H1 (cell line): ENCODE measurements around the gene LONRF2. TPM values are rescaled to one million over a fixed set of nuclear protein-coding genes. Genes with fewer than 3 reads are reported as not detected.

Experiments used
- CTCF ChIA-PET: fragments of 300-600 bp; sonication (Branson Sonifier 250); formaldehyde crosslinking; loops from one replicate; lab custom pipeline; 2021; ENCODE audit not compliant: partially characterized antibody; lab: Charles Lee
- POLR2A ChIA-PET: fragments of 300-600 bp; sonication (Branson Sonifier 250); formaldehyde crosslinking; loops from one replicate; lab custom pipeline; 2021; ENCODE audit warnings: inconsistent platforms; ENCODE audit not compliant: partially characterized antibody; lab: Charles Lee
- DNase-seq, 2 experiments: peaks; one replicate each; pipeline versions ENCODE4 v3.0.0 to v3.0.0-alpha.2; 2010 to 2022; ENCODE audit warnings: low spot score in 2 of 2, low read depth in 1 of 2, mixed read lengths in 1 of 2
- FAIRE-seq: peaks from 2 replicates; lab custom pipeline; 2011; peaks lifted over from hg19 to GRCh38; lab: Jason Lieb, UNC
- H2AFZ ChIP-seq: 2 replicates; pipeline ENCODE4 v1.8.1; 2012; ENCODE audit warnings: low read length, inconsistent platforms
- H2AK5ac ChIP-seq: 2 replicates; pipeline ENCODE4 v1.6.1; 2013; ENCODE audit warnings: low read depth, low read length
- H2BK120ac ChIP-seq: replicated peaks from 2 replicates; pipeline ENCODE3; 2013; ENCODE audit warnings: low read depth, low read length, inconsistent platforms
- H2BK12ac ChIP-seq: 2 replicates; pipeline ENCODE4 v1.6.1; 2013; ENCODE audit warnings: low read depth, low read length
- H2BK15ac ChIP-seq: 2 replicates; pipeline ENCODE4 v1.6.1; 2013; ENCODE audit warnings: low read length
- H2BK20ac ChIP-seq: 2 replicates; pipeline ENCODE4 v1.6.1; 2013; ENCODE audit warnings: low read length
- H2BK5ac ChIP-seq: 2 replicates; pipeline ENCODE4 v1.6.1; 2013; ENCODE audit warnings: low read depth, low read length
- H3K14ac ChIP-seq: 2 replicates; pipeline ENCODE4 v1.6.1; 2013; ENCODE audit warnings: inconsistent platforms; ENCODE audit not compliant: insufficient read length
- H3K18ac ChIP-seq: 2 replicates; pipeline ENCODE4 v1.6.1; 2013; ENCODE audit warnings: low read length; ENCODE audit errors: extremely low read depth
- H3K23ac ChIP-seq: 2 replicates; pipeline ENCODE4 v1.6.1; 2013; ENCODE audit warnings: inconsistent platforms; ENCODE audit not compliant: insufficient read length
- H3K23me2 ChIP-seq: 2 replicates; pipeline ENCODE4 v1.6.1; 2013; ENCODE audit warnings: low read depth, low read length
- H3K27ac ChIP-seq: 2 replicates; pipeline ENCODE4 v1.6.1; 2011; ENCODE audit warnings: low read depth, low read length, inconsistent platforms
- H3K27me3 ChIP-seq, 4 experiments: replicated peaks in 1 of 4; 1 replicate in 1 of 4; 2 replicates in 3 of 4; pipeline versions ENCODE4 v1.6.1 to v1.8.1; 2011 to 2013; ENCODE audit warnings: low read length in 3 of 4, mild to moderate bottlenecking in 3 of 4, inconsistent platforms in 2 of 4, mixed read lengths in 2 of 4, moderate library complexity in 1 of 4; ENCODE audit not compliant: control insufficient read depth in 3 of 4, insufficient read depth in 3 of 4; ENCODE audit errors: extremely low read depth in 1 of 4
- H3K36me3 ChIP-seq, 4 experiments: 2 replicates each; pipeline versions ENCODE4 v1.6.1 to v1.8.1; 2011 to 2013; ENCODE audit warnings: mild to moderate bottlenecking in 4 of 4, low read length in 3 of 4, moderate library complexity in 2 of 4, control low read depth in 1 of 4, inconsistent platforms in 1 of 4; ENCODE audit not compliant: insufficient read depth in 4 of 4, control insufficient read depth in 2 of 4
- H3K4ac ChIP-seq: replicated peaks from 2 replicates; pipeline ENCODE3; 2013; ENCODE audit warnings: low read length, low read depth, mixed read lengths, inconsistent platforms; ENCODE audit not compliant: insufficient read length
- H3K4me1 ChIP-seq, 4 experiments: replicated peaks in 1 of 4; 1 replicate in 1 of 4; 2 replicates in 3 of 4; pipeline versions ENCODE4 v1.6.1 to v1.8.1; 2011 to 2013; ENCODE audit warnings: low read length in 3 of 4, inconsistent platforms in 2 of 4, mixed read lengths in 1 of 4; ENCODE audit not compliant: insufficient read depth in 4 of 4, control insufficient read depth in 3 of 4
- H3K4me2 ChIP-seq, 2 experiments: 2 replicates each; pipeline versions ENCODE4 v1.6.1 to v1.8.1; 2011 to 2013; ENCODE audit warnings: low read depth in 2 of 2, low read length in 2 of 2, control low read depth in 1 of 2, inconsistent platforms in 1 of 2, mild to moderate bottlenecking in 1 of 2; ENCODE audit not compliant: insufficient read depth in 1 of 2
- H3K4me3 ChIP-seq, 4 experiments: fragments of 200-600, 300-600 bp in 1 of 4; sonication (generic), shearing (Covaris generic), sonication (Bioruptor Twin) in 1 of 4; 2 replicates each; pipeline versions ENCODE4 v1.5.1 to v1.8.1; 2011 to 2016; ENCODE audit warnings: low read length in 4 of 4, low read depth in 3 of 4, control low read depth in 2 of 4, inconsistent platforms in 2 of 4, mild to moderate bottlenecking in 2 of 4, mixed read lengths in 1 of 4, moderate library complexity in 1 of 4; ENCODE audit not compliant: insufficient read depth in 2 of 4; ENCODE audit errors: extremely low read depth in 1 of 4
- H3K56ac ChIP-seq: replicated peaks from 2 replicates; pipeline ENCODE3; 2013; ENCODE audit warnings: low read depth, mild to moderate bottlenecking, mixed read lengths, low read length, inconsistent platforms; ENCODE audit not compliant: insufficient read length
- H3K79me1 ChIP-seq: 2 replicates; pipeline ENCODE4 v1.6.1; 2013; ENCODE audit warnings: low read depth, low read length, control low read depth
- H3K79me2 ChIP-seq, 2 experiments: 2 replicates each; pipeline versions ENCODE4 v1.6.1 to v1.8.1; 2012 to 2013; ENCODE audit warnings: low read length in 2 of 2, mild to moderate bottlenecking in 2 of 2, inconsistent platforms in 1 of 2; ENCODE audit not compliant: insufficient read depth in 2 of 2, control insufficient read depth in 1 of 2
- H3K9ac ChIP-seq, 4 experiments: replicated peaks in 1 of 4; 1 replicate in 1 of 4; 2 replicates in 3 of 4; pipeline versions ENCODE4 v1.6.1 to v1.8.1; 2011 to 2013; ENCODE audit warnings: low read depth in 3 of 4, low read length in 3 of 4, control low read depth in 2 of 4, mild to moderate bottlenecking in 2 of 4, moderate library complexity in 2 of 4, inconsistent platforms in 1 of 4; ENCODE audit errors: extremely low read depth in 1 of 4
- H3K9me3 ChIP-seq, 2 experiments: 2 replicates each; pipeline versions ENCODE4 v1.6.1 to v1.8.1; 2012 to 2013; ENCODE audit warnings: mild to moderate bottlenecking in 2 of 2, moderate library complexity in 2 of 2, control low read depth in 1 of 2, inconsistent platforms in 1 of 2, low read depth in 1 of 2, low read length in 1 of 2, mixed read lengths in 1 of 2; ENCODE audit not compliant: insufficient read depth in 2 of 2
- H4K20me1 ChIP-seq, 2 experiments: replicated peaks in 1 of 2; 2 replicates each; pipeline versions ENCODE3 to v1.8.1; 2011 to 2013; ENCODE audit warnings: inconsistent platforms in 2 of 2, low read length in 2 of 2, mild to moderate bottlenecking in 1 of 2; ENCODE audit not compliant: insufficient read depth in 2 of 2, control insufficient read depth in 1 of 2
- H4K5ac ChIP-seq: 2 replicates; pipeline ENCODE4 v1.6.1; 2013; ENCODE audit warnings: low read length, low read depth, mixed read lengths, inconsistent platforms; ENCODE audit not compliant: insufficient read length
- H4K8ac ChIP-seq: 2 replicates; pipeline ENCODE4 v1.8.0; 2013; ENCODE audit warnings: mild to moderate bottlenecking, moderate library complexity, low read length, inconsistent platforms; ENCODE audit not compliant: insufficient read depth; ENCODE audit errors: extremely low read depth
- H4K91ac ChIP-seq: replicated peaks from 2 replicates; pipeline ENCODE3; 2013; ENCODE audit warnings: low read length, mixed read lengths, inconsistent platforms; ENCODE audit not compliant: insufficient read length
- CEBPB ChIP-seq: IDR thresholded peaks from 2 replicates; pipeline ENCODE4 v1.6.1; 2012; ENCODE audit warnings: low read depth, low read length
- CTBP2 ChIP-seq: IDR thresholded peaks from 2 replicates; pipeline ENCODE4 v1.7.0; 2011; ENCODE audit warnings: borderline replicate concordance, mild to moderate bottlenecking, moderate library complexity, mixed read lengths, low read length; ENCODE audit not compliant: insufficient read depth, insufficient read length
- WGBS, 2 experiments: shearing (Covaris generic) in 1 of 2; methylation state at CpG; one replicate each; pipeline versions ENCODE4 v1.1.6 to v1.1.7; 2013 to 2015; ENCODE audit warnings: low lambda C conversion rate in 2 of 2, mixed read lengths in 2 of 2, inconsistent platforms in 1 of 2, low coverage in 1 of 2, missing lambda C conversion rate in 1 of 2; ENCODE audit not compliant: insufficient replicate concordance in 2 of 2, insufficient coverage in 1 of 2, insufficient read length in 1 of 2; ENCODE audit errors: extremely low coverage in 1 of 2, missing lambda C conversion rate in 1 of 2; 5-methylcytosine and 5-hydroxymethylcytosine counted together
- polyA plus RNA-seq, 7 experiments: library from polyadenylated mRNA; depleted of rRNA in 3 of 7; stranded (reverse) in 5 of 7; unstranded in 2 of 7; fragments of >200 nt in 5 of 7; fragments of 200-250 nt in 2 of 7; gene quantifications; 1 replicate in 5 of 7; 2 replicates in 1 of 7; 4 replicates in 1 of 7; pipeline versions ENCODE4 v1.2.1 to v1.2.3, GENCODE V29; 2011 to 2013; ENCODE audit warnings: missing spikeins in 2 of 7, mixed read lengths in 2 of 7
- total RNA-seq: library from RNA; stranded (reverse); fragmentation: NEBNext Ultra II Directional; extraction: Animal tissue kit (Norgen Biotek cat#: 25700); gene quantifications from 2 replicates; pipeline ENCODE4 v1.2.1, GENCODE V29; 2021
- TF ChIP-seq, protein P1 (sequence below): IDR thresholded peaks from 2 replicates; pipeline ENCODE4 v1.6.1; 2012; ENCODE audit warnings: inconsistent platforms

The LONRF2 gene
- total and polyA plus RNA-seq, 2 of the 8 experiments (the other 6 are each of a cell fraction or from before 2014, with no cell fraction given) = 0.24 to 0.74 TPM

DNA sequence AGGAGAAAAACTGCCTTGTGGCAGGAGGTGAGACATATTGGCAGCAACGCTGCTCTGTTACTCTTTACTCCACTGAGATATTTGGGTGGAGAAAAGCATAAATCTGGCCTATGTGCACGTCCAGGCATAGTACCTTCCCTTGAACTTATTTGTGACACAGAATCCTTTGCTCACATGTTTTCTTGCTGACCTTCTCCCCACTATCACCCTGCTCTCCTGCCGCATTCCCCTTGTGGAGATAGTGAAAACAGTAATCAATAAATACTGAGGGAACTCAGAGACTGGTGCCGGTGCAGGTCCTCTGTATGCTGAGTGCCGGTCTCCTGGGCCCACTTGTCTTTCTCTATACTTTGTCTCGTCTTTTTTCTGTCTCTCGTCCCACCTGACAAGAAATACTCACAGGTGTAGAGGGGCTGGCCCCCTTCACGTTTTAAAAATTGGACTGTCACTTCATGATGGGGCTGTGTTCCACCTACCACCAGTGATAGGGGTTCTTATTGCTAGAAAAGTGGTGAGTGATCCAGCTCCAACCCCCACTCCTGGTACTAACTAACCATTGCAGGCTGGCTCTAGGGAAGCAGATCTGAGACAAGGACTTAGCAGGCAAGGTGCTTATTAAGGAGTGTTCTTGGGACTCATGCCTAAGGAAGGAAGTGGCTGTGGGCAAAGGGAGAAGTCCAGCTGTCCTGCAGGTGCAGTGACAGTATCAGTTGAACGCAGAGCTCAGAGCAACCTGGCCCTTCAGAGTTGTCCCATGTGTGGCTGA is 51.7 kb downstream of the LONRF2 start:
- no peak overlapping the region for H4K5ac ChIP-seq
- H3K79me1 ChIP-seq = no peaks in the 10 kb centered on the region
- H3K23me2 ChIP-seq = no peaks in the 10 kb centered on the region
- H2BK15ac ChIP-seq = no peak overlapping the region
- no peak overlapping the region for H3K27ac ChIP-seq
- H3K79me2 ChIP-seq = no peaks in the 10 kb centered on the region
- H3K27me3 ChIP-seq = no peaks in the 10 kb centered on the region
- no peak for FAIRE-seq
- H2AFZ ChIP-seq = no peak overlapping the region
- no peaks in the 10 kb centered on the region for H3K36me3 ChIP-seq
- no peak overlapping the region for H3K9ac ChIP-seq
- no peak overlapping the region for H3K18ac ChIP-seq
- no peak overlapping the region for H3K4me2 ChIP-seq
- TF ChIP-seq CTBP2 (no peak), CEBPB (no peak)
- TF ChIP-seq, protein P1, sequence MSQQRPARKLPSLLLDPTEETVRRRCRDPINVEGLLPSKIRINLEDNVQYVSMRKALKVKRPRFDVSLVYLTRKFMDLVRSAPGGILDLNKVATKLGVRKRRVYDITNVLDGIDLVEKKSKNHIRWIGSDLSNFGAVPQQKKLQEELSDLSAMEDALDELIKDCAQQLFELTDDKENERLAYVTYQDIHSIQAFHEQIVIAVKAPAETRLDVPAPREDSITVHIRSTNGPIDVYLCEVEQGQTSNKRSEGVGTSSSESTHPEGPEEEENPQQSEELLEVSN = no peak
- no peak overlapping the region for H2BK120ac ChIP-seq
- H3K9me3 ChIP-seq = peaks cover 4 to 8% of the 10 kb centered on the region in 2 experiments
- H2BK20ac ChIP-seq = no peak overlapping the region
- WGBS, 2 experiments = 93% methylated on average over 9 of the region's 9 CpGs; no CpG with 5 or more reads in 1 of the 2 experiments
- DNase-seq = no peak
- no peak overlapping the region for H2BK5ac ChIP-seq
- ChIA-PET CTCF (interaction anchor here (1.5 to 10.0 kb wide), 2 partner anchors 9 kb away, joined by 9 to 103 read pairs; no protein-coding TSS in a partner anchor), POLR2A (no interaction called here)
- H3K14ac ChIP-seq = no peak overlapping the region
- peaks cover 0 to 6% (median 0%) of the 10 kb centered on the region in 4 experiments; a peak in 1 of 7 replicates for H3K4me1 ChIP-seq
- H3K4me3 ChIP-seq = no peak overlapping the region
- H2AK5ac ChIP-seq = no peak overlapping the region
- no peak overlapping the region for H3K4ac ChIP-seq
- no peak overlapping the region for H2BK12ac ChIP-seq
- no peak overlapping the region for H4K8ac ChIP-seq
- H4K91ac ChIP-seq = no peak overlapping the region
- H4K20me1 ChIP-seq = no peaks in the 10 kb centered on the region
- H3K56ac ChIP-seq = no peak overlapping the region
- no peak overlapping the region for H3K23ac ChIP-seq
